ENCODE results near the gene SLC1A2. TPM values are rescaled to one million over a fixed set of nuclear protein-coding genes. Genes with fewer than 3 reads are reported as not detected.

Gene SLC1A2
- total RNA-seq, 4 donors from 2014 or later, result 1.0 to 3.4 (median 2.0) TPM

DNA sequence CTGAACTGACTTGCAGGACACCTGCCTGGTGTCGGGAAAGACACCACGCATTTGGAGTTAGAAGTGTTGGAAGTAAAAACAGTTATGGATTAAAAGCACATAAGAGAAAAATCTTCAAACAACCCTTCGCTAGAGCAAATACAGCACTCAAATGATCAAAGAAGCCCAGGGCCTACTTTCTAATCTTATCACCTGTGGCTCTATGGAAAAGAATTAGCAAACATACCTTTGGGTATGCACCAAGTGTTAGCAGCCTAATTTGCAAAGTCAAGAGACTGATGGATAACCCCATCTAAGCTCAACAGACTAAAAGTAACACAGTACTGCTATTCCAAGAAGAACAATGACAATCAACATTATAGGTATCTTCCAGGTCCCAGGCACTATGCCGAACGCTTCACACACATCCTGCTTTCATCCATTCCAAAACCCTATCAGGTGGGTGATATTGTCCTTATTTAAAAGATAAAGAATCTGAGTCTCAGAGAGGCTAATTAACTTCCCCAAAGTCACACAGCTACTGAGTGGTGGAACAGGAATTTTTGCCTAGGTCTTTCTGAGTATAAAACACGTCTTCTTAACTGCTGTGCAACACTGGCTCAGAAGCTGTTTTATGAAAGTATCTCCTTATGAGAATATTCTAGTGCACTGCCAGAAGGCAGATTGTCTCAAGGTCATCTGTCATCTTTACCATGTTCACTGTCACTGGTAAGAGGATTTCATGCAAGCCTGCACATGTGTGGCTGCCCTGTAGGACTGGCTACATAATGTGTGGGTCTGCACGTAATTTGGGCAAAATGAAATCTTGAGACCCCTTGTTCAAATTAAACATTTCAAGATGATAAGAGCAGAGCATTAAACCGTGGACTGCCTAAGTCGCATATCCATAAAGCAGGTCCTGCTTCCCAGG lies 16.4 kb downstream of the SLC1A2 start:
- H3K4me3 ChIP-seq, result no peak overlapping the region
- 91% methylated on average over 9 of the region's 9 CpGs for WGBS
- H3K4me1 ChIP-seq, result no peaks in the 10 kb centered on the region
- no peak for DNase-seq (ENCODE audit: low spot score in 2 of 2)
- no peak overlapping the region for H3K27ac ChIP-seq
- H3K27me3 ChIP-seq, result no peaks in the 10 kb centered on the region
- H3K9me3 ChIP-seq, result no peaks in the 10 kb centered on the region
- no peaks in the 10 kb centered on the region for H3K36me3 ChIP-seq
- TF ChIP-seq EP300 (IDR thresholded peaks at IDR 0.05) (no peak), POLR2AphosphoS5 (IDR thresholded peaks at IDR 0.05) (no peak), POLR2A (IDR thresholded peaks at IDR 0.05) (no peak)
- TF ChIP-seq, protein P1, sequence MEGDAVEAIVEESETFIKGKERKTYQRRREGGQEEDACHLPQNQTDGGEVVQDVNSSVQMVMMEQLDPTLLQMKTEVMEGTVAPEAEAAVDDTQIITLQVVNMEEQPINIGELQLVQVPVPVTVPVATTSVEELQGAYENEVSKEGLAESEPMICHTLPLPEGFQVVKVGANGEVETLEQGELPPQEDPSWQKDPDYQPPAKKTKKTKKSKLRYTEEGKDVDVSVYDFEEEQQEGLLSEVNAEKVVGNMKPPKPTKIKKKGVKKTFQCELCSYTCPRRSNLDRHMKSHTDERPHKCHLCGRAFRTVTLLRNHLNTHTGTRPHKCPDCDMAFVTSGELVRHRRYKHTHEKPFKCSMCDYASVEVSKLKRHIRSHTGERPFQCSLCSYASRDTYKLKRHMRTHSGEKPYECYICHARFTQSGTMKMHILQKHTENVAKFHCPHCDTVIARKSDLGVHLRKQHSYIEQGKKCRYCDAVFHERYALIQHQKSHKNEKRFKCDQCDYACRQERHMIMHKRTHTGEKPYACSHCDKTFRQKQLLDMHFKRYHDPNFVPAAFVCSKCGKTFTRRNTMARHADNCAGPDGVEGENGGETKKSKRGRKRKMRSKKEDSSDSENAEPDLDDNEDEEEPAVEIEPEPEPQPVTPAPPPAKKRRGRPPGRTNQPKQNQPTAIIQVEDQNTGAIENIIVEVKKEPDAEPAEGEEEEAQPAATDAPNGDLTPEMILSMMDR (IDR thresholded peaks at IDR 0.05), result no peak

DNA sequence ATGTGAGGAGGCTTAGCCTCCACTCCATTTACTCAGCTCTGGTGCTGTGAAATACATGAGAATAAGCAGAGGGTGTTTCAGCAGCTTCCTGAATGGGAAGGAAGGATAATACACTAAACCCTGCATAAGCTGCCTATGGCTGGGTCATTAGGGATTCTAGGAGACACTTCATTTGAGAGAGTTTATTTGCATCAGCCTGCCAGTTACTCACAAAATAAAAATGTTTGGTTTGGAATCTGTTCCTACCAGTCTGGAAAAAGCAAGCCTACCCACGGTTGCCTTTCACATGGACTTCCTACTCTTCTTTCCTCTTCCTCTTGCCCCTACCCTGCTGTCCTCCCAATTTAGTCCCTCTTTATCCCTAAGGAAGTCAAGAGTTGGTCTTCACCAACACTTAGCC lies 20.5 kb downstream of the SLC1A2 start:
- TF ChIP-seq EP300 (IDR thresholded peaks at IDR 0.05), result no peak
- TF ChIP-seq, protein P1 (IDR thresholded peaks at IDR 0.05), result no peak
- no peak for TF ChIP-seq POLR2A (IDR thresholded peaks at IDR 0.05)
- TF ChIP-seq POLR2AphosphoS5 (IDR thresholded peaks at IDR 0.05), result no peak
- Histone ChIP-seq H3K27ac (no peak overlapping the region), H3K9me3 (no peaks in the 10 kb centered on the region), H3K4me3 (no peak overlapping the region), H3K27me3 (no peaks in the 10 kb centered on the region), H3K4me1 (no peaks in the 10 kb centered on the region), H3K36me3 (no peaks in the 10 kb centered on the region)
- WGBS, result 39% methylated on average over 1 of the region's 1 CpG
- DNase-seq (ENCODE audit: low spot score in 2 of 2), result no peak

DNA sequence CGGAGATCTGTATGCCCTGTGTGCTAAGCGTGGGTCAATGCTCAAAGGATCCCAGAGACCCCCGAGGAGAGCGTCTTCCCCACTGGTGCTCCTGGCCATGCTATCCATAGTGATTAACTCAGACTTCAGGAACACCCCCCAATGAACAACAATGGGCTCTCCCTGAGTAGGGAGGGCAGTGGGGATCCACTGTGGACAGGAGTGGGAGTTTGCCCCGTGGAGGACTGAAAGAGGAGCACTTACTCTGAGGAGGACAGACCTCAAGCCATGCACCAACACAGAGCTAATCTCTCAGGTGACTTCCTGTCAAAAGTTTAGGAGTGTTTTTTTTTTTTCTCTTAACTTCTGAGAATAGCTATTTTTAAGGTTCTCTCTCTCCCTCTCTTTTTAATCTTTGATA lies 24.4 kb downstream of the SLC1A2 start:
- no peaks in the 10 kb centered on the region for H3K9me3 ChIP-seq
- 87% methylated on average over 5 of the region's 5 CpGs for WGBS
- DNase-seq (ENCODE audit: low spot score in 2 of 2), result no peak
- no peaks in the 10 kb centered on the region for H3K27me3 ChIP-seq
- H3K36me3 ChIP-seq, result no peaks in the 10 kb centered on the region
- H3K4me3 ChIP-seq, result no peak overlapping the region
- peaks cover 24% of the 10 kb centered on the region for H3K4me1 ChIP-seq
- H3K27ac ChIP-seq, result no peak overlapping the region
- no peak for TF ChIP-seq POLR2A (IDR thresholded peaks at IDR 0.05)
- TF ChIP-seq POLR2AphosphoS5 (IDR thresholded peaks at IDR 0.05), result no peak
- TF ChIP-seq EP300 (IDR thresholded peaks at IDR 0.05), result no peak
- TF ChIP-seq, protein P1 (IDR thresholded peaks at IDR 0.05), result no peak

DNA sequence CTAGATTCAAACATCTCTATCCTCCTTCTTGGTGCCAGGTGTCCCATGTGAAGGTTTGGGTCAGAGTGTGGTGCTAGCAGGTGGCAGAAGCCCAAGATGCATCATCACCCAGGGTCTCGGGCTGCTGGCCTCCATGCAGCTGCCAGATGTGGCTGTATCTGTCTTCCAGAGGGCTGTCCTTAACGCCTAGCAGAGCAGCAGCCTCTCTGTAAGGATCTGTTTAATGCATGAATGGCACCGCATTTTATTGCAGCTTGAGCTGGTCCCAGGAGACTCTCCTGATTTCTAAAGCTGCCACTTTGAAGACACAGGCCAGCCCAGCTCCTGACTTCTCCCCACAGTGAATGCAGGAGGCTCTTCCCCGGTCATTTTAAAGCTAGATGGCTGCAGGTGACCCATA lies 26.3 kb downstream of the SLC1A2 start:
- Histone ChIP-seq H3K27me3 (no peaks in the 10 kb centered on the region), H3K36me3 (no peaks in the 10 kb centered on the region), H3K27ac (no peak overlapping the region), H3K4me1 (peaks cover 24% of the 10 kb centered on the region), H3K9me3 (no peaks in the 10 kb centered on the region), H3K4me3 (no peak overlapping the region)
- 55% methylated on average over 3 of the region's 4 CpGs for WGBS
- TF ChIP-seq POLR2A (IDR thresholded peaks at IDR 0.05) (no peak), POLR2AphosphoS5 (IDR thresholded peaks at IDR 0.05) (no peak), EP300 (IDR thresholded peaks at IDR 0.05) (no peak)
- TF ChIP-seq, protein P1 (IDR thresholded peaks at IDR 0.05), result no peak
- DNase-seq (ENCODE audit: low spot score in 2 of 2), result no peak

DNA sequence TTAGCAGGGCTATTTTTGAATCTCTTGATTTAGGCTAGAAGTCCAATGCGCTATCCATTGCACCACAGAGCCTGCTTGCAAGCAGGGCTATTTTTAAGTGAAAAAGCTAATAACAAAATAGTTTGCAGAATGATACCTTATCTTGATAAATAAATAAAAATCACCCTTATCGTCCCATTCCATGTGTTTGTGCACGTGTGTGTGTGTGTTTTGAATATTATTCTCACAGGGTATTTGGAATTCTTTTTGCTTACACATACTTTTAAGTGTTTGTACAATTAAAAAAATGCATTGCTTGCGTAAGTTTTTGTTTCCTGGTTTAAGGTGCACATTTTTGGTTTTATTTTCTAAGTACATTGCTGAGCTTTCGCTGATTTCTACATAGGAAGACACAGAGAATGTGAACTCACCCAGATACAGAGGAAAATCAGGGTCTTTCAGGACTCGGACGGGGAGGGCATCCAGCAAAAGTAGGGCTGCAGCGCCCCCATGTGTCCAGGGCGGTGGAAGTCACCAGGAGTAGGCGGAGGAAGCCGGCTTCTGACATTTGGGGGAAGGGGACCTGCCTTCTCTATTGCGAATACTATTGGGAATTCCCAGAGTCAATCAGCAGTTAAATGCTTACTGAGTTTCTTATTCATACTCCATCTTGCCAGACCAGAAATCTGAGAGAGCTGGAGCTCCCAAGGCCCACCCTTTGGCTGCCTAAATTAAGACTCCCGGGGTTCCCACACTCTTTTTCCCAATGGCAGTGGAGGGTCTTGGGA lies 27.3 kb downstream of the SLC1A2 start:
- no peak overlapping the region for H3K4me3 ChIP-seq
- no peaks in the 10 kb centered on the region for H3K36me3 ChIP-seq
- no peaks in the 10 kb centered on the region for H3K9me3 ChIP-seq
- no peak overlapping the region for H3K27ac ChIP-seq
- peaks cover 24% of the 10 kb centered on the region for H3K4me1 ChIP-seq
- TF ChIP-seq POLR2AphosphoS5 (IDR thresholded peaks at IDR 0.05), result peak in 1 of 3 donors; percentile 48
- TF ChIP-seq, protein P1 (IDR thresholded peaks at IDR 0.05), result peak; percentile 78 to 96
- no peak for TF ChIP-seq EP300 (IDR thresholded peaks at IDR 0.05)
- no peak for TF ChIP-seq POLR2A (IDR thresholded peaks at IDR 0.05)
- peak; percentile 84 to 86 for DNase-seq (ENCODE audit: low spot score in 2 of 2)
- WGBS, result 20% methylated on average over 13 of the region's 13 CpGs
- no peaks in the 10 kb centered on the region for H3K27me3 ChIP-seq
